Left lung (tissue), 10 donors: ENCODE data around the gene XYLT2. TPM values are rescaled to one million over a fixed set of nuclear protein-coding genes. Genes with fewer than 3 reads are reported as not detected.
A peak's percentile ranks its signal among the peaks of the same experiment; 100 is the strongest.

Experiments used
- ATAC-seq: fragments of 200-7000 bp; cut with Tn5 transposase; one replicate; pipeline ENCODE4 v1.9.1; 2020; ENCODE audit warnings: moderate library complexity
- DNase-seq, 4 donors: peaks; one replicate each; pipeline ENCODE4 v3.0.0-alpha.2; 2013 to 2020
- H3K27ac ChIP-seq, 2 donors: fragments of 200-600 bp; sonication (generic) in 1 of 2; one replicate each; pipeline versions ENCODE4 v1.5.0 to v1.8.0; 2020 to 2021
- H3K27me3 ChIP-seq, 2 donors: fragments of 200-600 bp; sonication (generic) in 1 of 2; one replicate each; pipeline versions ENCODE4 v1.5.0 to v1.8.0; 2020 to 2021
- H3K36me3 ChIP-seq, 2 donors: fragments of 200-600 bp; sonication (generic) in 1 of 2; one replicate each; pipeline versions ENCODE4 v1.5.0 to v1.8.0; 2020 to 2021
- H3K4me1 ChIP-seq, 2 donors: fragments of 200-600 bp; one replicate each; pipeline ENCODE4 v1.8.0; 2021
- H3K4me3 ChIP-seq, 2 donors: fragments of 200-600 bp; sonication (generic) in 1 of 2; one replicate each; pipeline versions ENCODE4 v1.5.0 to v1.8.0; 2020 to 2021; ENCODE audit warnings: mild to moderate bottlenecking in 1 of 2
- H3K9me3 ChIP-seq, 2 donors: fragments of 200-600 bp; sonication (generic) in 1 of 2; one replicate each; pipeline versions ENCODE4 v1.5.0 to v1.8.0; 2020 to 2021
- intact Hi-C, 2 donors: fragments of 100-400 bp; cut with DNase I; formaldehyde crosslinking; loops; one replicate each; pipeline versions ENCODE4 v1.11.2 to v1.14.2; 2022
- polyA plus RNA-seq, 6 donors: library from polyadenylated mRNA; unstranded; fragments of 120-200 nt; gene quantifications; one replicate each; pipeline ENCODE4 v1.2.1, GENCODE V29; 2013; ENCODE audit not compliant: insufficient read length in 6 of 6
- total RNA-seq, 2 donors: library from RNA; stranded (reverse); fragmentation: NEBNext Ultra II Directional; extraction: Animal tissue kit (Norgen Biotek cat#: 25700); gene quantifications; one replicate each; pipeline ENCODE4 v1.2.1, GENCODE V29; 2021
- TF ChIP-seq, protein P1 (sequence below), 2 donors: fragments of 200-600 bp; sonication (generic) in 1 of 2; IDR thresholded peaks; one replicate each; pipeline versions ENCODE4 v1.5.0 to v1.8.0; 2021; ENCODE audit warnings: antibody characterized with exemption in 2 of 2
- donor health status: DM: no; HTN: yes; CAD: no.
- donor health status: DM: no; HTN: no; CAD: no.

The XYLT2 gene
- total and polyA plus RNA-seq, 8 donors: 18.6 to 25.0 (median 21.4) TPM

DNA sequence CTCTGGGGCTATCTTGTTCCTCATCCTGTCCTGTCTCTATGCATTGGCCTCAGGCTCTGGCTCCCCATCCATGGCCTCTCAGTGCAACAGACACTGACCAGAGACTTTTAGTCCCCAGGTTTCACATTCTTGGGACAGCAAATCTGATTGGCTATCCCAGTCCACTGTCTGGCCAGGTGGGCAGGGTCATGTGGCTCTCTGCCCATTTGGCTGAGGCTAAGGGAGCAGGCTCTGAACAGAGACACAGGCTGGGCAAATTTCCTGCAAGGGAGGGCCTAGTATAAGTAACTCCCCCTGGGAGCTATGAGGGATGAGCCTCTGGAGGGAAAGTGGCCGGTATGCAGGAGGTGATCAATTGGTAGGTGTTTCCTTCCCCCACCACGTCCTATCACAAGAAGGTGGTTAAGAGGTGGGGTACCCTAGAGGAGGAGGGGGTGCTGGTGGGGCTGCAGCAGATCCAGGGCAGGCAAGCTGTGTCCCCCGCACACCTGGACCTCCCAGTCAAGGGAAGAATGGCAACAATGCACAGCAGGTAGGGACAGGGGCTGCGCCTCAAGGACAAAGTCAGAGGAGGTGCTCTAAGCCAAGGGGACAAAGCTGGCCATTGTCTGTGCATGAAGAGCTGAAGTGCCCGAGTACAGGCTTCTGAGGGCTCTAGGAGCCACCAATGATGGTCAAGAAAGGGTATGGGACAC, 13.2 kb downstream of the XYLT2 start:
- Histone ChIP-seq H3K4me3 (no peak overlapping the region), H3K36me3 (peaks cover 0 to 68% of the 10 kb centered on the region in 2 donors), H3K9me3 (no peaks in the 10 kb centered on the region), H3K4me1 (peaks cover 5 to 6% of the 10 kb centered on the region in 2 donors), H3K27ac (no peak overlapping the region), H3K27me3 (no peaks in the 10 kb centered on the region)
- ATAC-seq (no peak), DNase-seq (no peak)
- TF ChIP-seq, protein P1, sequence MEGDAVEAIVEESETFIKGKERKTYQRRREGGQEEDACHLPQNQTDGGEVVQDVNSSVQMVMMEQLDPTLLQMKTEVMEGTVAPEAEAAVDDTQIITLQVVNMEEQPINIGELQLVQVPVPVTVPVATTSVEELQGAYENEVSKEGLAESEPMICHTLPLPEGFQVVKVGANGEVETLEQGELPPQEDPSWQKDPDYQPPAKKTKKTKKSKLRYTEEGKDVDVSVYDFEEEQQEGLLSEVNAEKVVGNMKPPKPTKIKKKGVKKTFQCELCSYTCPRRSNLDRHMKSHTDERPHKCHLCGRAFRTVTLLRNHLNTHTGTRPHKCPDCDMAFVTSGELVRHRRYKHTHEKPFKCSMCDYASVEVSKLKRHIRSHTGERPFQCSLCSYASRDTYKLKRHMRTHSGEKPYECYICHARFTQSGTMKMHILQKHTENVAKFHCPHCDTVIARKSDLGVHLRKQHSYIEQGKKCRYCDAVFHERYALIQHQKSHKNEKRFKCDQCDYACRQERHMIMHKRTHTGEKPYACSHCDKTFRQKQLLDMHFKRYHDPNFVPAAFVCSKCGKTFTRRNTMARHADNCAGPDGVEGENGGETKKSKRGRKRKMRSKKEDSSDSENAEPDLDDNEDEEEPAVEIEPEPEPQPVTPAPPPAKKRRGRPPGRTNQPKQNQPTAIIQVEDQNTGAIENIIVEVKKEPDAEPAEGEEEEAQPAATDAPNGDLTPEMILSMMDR (IDR thresholded peaks at IDR 0.05): no peak
- intact Hi-C loops: no loop called here

DNA sequence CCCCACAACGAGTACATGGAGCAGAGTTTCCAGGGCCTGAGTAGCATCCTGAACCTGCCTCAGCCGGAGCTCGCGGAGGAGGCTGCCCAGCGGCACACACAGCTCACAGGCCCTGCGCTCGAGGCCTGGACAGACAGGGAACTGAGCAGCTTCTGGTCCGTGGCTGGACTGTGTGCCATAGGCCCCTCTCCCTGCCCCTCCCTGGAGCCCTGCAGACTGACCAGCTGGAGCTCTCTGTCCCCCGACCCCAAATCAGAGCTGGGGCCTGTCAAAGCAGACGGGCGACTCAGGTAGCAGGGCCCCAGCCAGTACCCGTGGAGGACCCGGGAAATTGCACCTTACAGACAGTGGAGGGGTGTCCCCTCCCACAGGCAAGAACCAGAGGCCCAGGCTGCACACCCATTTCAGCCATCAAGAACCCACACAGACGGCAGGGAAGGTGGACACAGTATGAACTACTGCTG, 14.1 kb downstream of the XYLT2 start:
- Histone ChIP-seq H3K9me3 (no peaks in the 10 kb centered on the region), H3K27me3 (no peaks in the 10 kb centered on the region), H3K27ac (no peak overlapping the region), H3K4me3 (no peak overlapping the region), H3K4me1 (peaks cover 5 to 6% of the 10 kb centered on the region in 2 donors), H3K36me3 (peaks cover 0 to 63% of the 10 kb centered on the region in 2 donors)
- intact Hi-C loops: no loop called here
- no peak for DNase-seq
- TF ChIP-seq, protein P1 (IDR thresholded peaks at IDR 0.05): no peak
- ATAC-seq: no peak

DNA sequence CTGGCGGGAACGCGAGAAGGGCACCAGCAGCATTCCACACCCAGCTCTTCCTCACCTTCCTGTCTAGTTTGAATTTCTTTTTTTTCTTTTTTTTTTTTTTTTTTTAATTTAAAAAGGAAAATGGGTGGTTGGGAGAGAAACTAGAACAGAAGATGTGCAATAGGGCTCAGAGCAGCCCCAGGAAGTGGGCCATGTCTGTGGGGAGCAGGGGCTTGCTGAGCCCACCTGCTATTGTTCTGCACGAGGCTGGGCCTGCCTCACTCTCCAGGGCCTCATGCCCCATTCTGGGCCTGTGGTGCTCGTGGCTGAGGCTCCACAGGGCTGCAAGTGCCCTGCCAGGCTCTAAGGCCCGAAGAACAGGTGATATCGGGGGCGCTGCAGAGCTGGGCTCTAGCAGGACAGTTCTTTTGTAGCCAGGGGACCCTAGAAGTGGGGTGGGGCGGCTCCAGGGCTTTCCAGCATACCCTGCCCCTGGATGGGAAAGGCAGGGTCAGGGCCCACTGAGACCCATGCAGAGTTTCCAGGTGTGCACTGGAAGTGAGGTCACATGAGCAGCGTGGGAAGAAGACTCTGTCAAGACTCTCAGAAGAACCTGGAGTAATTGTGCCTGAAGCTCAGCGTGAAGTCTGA, 14.7 kb downstream of the XYLT2 start:
- intact Hi-C loops: no loop called here
- TF ChIP-seq, protein P1 (IDR thresholded peaks at IDR 0.05): no peak
- H3K27ac ChIP-seq: no peak overlapping the region
- no peak overlapping the region for H3K4me3 ChIP-seq
- no peaks in the 10 kb centered on the region for H3K9me3 ChIP-seq
- ATAC-seq (no peak), DNase-seq (no peak)
- H3K27me3 ChIP-seq: no peaks in the 10 kb centered on the region
- H3K36me3 ChIP-seq: peaks cover 0 to 63% of the 10 kb centered on the region in 2 donors
- peaks cover 5 to 6% of the 10 kb centered on the region in 2 donors for H3K4me1 ChIP-seq

DNA sequence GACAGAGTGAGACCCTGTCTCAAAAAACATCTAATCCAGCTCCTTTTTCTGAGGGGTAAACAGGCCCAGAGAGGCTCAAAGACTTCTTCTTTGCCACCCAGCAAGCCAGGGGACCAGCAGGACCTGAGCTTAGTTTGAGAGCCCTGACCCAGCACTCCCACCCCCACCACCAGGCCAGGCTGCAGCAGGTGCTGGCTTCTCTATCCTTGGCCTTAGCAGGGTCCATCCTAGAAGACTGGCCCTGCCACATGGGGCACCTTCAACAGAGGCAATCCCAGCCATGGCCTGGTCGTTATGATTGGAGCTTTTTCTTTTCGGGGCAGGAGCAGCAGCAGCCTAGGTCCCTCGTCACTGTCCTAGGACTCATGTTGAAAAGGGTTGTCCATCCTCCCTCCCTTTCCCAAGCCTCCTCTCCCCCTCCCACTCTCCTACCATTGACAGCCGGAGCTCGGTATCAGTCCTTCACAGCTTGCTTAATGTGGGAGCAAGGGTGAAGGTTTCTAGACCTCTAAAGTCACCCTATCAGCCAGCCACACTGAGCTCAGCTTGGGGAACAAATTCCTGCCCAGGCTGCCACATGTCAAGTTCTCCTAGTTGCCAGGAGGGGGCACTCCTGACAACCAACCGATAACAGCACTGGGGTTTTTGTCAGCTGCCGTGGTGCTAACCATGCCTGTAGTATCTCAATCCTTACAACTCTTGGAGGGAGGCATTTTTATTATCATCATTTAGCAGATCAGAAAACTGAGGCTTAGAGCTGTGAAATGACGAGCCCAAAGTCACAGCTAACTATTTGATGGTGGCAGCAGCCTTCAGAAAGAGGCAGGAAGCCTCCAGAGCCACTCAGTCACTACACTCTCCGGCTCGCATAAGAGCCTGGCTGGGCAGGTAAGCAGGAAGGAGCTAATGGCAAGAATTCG, 15.9 kb downstream of the XYLT2 start:
- intact Hi-C loops: no loop called here
- peaks cover 0 to 63% of the 10 kb centered on the region in 2 donors for H3K36me3 ChIP-seq
- DNase-seq (peak in 2 of 4 donors; percentile 57), ATAC-seq (peak; percentile 89)
- TF ChIP-seq, protein P1 (IDR thresholded peaks at IDR 0.05): peak; percentile 78 to 87
- H3K4me1 ChIP-seq: peaks cover 5 to 6% of the 10 kb centered on the region in 2 donors
- no peaks in the 10 kb centered on the region for H3K27me3 ChIP-seq
- H3K4me3 ChIP-seq: no peak overlapping the region
- no peak overlapping the region for H3K27ac ChIP-seq
- no peaks in the 10 kb centered on the region for H3K9me3 ChIP-seq
